Ovary (tissue), 3 donors: ENCODE results near the gene FAM83E.

Source experiments
- CTCF ChIP-seq, 3 donors: fragments of 450-650 bp in 2 of 3; fragments of 200-600 bp in 1 of 3; IDR thresholded peaks; one replicate each; pipeline versions ENCODE4 v1.5.1 to v1.8.0; 2016 to 2022; ENCODE audit warnings: antibody characterized with exemption in 3 of 3, mild to moderate bottlenecking in 1 of 3
- EP300 ChIP-seq: sonication (generic); formaldehyde crosslinking; IDR thresholded peaks from one replicate; pipeline ENCODE4 v1.6.1; 2017; ENCODE audit warnings: antibody characterized with exemption
- POLR2A ChIP-seq: fragments of 450-650 bp; IDR thresholded peaks from one replicate; pipeline ENCODE4 v1.6.1; 2017; ENCODE audit warnings: antibody characterized with exemption, mild to moderate bottlenecking, moderate library complexity
- donor health status: DM: no; HTN: no; CAD: no.

- no peak for TF ChIP-seq CTCF (IDR thresholded peaks at IDR 0.05)
- no peak for TF ChIP-seq POLR2A
- TF ChIP-seq EP300, result no peak
These were observed 32.7 kb downstream of the FAM83E start for GRCh38 chr19:48582168-48582567.
